ENCODE data around the gene USP34.

GRCh38 chr2:61151436-61151835 is 319.5 kb downstream of the USP34 start:
- TF ChIP-seq CTCF (IDR thresholded peaks at IDR 0.05) (no peak), POLR2A (IDR thresholded peaks at IDR 0.05) (no peak)

Measured in esophagus squamous epithelium (tissue), 4 donors.